GM21723 (cell line): ENCODE results near the gene TP73.

ENCODE experiments used
- ATAC-seq: cut with Tn5 transposase; IDR thresholded peaks from one replicate; pipeline ENCODE4 v1.9.1; 2021; ENCODE audit warnings: mild to moderate bottlenecking, moderate library complexity; ENCODE audit not compliant: unreplicated experiment

The TP73 gene

DNA sequence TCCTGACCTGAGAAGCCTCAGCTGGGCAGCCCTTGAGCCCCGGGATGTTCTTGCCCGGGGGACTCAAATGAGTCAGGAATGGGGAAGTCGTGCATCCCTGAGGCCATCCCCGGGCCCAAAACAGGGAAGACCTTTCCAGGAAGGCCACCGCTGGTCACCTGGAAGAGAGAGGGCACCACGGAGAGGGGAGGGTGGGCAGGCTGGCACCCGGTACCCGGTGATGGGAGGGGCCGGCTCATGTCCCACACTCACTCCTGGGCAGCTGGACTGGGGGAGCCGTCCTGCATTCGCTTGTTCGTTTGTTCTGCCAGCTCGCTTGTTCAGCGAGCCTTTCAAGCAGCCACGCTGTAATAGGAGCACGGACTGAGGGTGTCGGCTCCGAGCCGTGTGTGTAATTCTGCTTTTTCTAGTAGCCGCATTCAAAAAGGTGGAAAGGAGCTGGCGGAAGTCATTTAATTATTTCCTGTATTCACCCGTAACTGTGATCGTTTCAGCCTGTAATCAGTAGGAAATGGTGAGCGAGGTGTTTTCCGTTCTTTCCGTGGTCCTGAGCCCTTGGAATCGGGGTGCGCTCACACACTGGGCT lies 51.6 kb downstream of the TP73 start:
- ATAC-seq = no peak

DNA sequence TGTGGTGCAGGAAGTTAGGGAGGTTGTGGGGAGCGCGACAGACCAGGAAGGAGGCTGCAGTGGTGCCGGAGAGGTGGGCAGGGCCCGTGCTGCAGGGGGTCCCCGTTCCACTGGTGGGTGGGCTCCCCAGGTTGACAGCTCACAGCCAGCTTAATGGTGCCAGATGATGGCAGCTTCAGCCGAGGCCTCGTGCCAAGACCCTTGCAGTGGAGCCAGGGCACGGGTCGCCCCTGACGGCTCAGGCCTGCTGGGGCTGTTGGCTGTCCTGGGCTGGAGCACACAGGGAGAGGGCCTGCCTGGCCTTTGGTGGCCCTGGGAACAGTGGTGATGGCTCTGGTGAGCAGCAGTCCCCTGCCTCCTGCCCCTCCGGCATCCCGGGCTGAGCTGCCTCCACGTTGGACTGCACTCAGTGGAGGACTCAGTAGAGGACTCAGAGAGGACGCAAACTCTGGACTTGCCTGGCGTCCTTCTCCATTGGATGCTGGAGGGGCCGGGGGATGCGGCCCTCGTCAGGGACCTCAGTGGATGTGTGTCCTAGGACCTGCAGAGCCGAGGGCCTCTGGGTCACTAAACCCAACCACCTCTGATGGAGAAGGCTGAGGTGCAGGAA lies 53.1 kb downstream of the TP73 start:
- no peak for ATAC-seq

DNA sequence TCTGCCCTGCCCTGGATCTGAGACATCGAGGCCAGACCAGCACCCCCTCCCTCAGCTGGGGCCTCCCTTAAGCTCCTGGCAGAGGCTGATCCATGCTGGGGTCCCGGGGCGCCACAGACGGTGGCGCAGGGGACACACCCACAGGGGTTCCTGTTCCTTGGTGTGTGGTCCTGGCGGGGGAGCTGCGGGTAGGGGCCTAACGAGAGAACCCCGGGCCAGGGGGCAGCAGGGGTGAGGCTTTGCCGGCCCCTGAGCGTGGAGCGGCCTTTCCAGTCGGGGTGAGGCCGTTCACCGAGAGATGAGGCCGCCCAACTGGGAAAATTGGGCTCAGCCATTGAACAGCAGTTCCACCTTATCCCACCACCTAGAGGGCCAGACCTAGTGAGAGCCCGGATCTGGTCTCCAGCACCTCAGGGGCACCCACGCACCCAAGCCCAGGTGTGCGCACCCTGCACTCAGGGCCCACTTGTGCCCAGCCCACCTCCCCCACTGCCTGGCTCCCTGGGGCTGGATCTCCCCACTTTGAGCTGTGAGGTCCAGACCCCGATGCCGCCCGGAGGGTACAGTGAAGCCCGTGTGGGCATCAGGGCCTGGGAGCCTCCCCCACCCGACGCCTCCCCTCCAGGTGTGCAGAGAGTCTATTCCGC lies 54.5 kb downstream of the TP73 start:
- no peak for ATAC-seq

DNA sequence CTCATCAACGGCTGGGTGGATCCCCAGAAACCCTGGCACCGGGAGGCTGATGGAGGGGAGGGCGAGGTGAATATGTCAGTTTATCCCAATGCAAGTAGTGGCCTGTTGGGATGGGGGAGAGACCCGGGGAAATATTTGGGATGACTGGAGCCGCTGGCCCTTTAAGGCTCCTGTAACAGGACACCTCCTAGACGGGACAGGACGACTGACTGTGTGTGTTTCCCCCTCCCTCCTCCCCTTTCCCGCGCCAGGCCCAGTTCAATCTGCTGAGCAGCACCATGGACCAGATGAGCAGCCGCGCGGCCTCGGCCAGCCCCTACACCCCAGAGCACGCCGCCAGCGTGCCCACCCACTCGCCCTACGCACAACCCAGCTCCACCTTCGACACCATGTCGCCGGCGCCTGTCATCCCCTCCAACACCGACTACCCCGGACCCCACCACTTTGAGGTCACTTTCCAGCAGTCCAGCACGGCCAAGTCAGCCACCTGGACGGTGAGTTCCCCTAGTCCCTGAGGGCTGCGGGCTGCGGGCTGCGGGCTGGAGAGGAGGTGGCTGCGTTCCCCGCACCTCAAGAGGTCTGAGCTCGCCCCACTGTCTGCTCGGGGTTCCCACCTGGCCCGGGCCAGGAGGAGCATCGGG lies 55.1 kb downstream of the TP73 start:
- ATAC-seq = no peak

DNA sequence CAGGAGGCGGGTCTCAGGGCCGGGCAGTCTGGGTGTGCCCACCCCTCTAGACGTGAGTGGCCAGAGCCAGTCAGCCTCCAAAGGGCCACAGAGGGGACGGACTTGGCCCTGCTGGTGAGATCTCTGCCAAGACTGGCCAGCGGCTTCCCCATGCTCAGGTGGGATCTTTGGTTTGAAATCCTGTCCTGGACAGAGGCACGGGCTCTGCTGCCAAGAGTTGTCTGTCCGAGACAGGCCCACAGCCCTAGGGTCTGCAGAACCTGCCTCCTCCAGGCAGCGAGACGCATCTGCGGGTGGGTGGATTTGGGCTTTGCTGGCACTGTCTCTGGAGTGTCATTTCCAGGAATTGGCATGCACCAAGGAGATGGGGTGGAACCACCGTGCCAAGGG lies 55.6 kb downstream of the TP73 start:
- ATAC-seq = no peak

DNA sequence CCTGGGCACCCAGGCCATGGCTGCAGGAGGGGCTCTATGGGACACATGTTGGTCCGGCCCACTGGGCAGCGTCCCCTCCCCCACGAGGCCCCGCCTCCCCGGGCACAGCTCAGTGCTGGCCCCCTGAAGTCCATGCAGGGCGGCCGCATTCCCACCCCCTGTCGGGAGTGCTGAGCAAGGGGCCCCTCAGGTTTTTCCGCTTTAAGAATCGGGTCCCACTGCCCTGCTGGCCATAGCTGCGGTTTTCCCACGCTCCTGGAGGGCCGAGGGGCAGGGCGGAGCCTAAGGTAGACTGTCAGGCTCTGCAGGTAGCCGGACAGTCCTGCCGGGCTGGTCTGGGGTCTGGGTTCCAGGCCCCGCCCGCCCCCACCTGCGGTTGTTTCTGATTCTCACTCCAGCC lies 56.5 kb downstream of the TP73 start:
- ATAC-seq = no peak

DNA sequence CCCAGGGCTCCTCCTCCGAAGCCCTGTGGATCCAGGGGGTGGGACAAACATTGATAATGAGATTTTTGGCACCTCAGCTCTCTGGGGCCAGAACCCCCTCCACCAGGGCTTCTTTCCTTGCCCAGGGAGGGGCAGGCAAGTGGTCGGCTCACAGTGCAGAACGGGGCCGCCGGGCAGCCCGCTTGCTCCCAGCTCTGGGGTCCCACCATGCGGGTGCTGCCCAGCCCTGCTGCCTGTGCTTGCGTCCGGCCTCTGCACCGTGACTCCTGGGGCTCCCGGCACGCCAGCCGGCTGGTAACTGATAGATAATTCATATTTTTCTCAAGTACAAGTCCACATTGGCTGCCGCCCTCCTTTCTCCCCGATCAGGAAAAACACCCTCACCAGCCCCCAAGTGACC lies 57.9 kb downstream of the TP73 start:
- no peak for ATAC-seq

DNA sequence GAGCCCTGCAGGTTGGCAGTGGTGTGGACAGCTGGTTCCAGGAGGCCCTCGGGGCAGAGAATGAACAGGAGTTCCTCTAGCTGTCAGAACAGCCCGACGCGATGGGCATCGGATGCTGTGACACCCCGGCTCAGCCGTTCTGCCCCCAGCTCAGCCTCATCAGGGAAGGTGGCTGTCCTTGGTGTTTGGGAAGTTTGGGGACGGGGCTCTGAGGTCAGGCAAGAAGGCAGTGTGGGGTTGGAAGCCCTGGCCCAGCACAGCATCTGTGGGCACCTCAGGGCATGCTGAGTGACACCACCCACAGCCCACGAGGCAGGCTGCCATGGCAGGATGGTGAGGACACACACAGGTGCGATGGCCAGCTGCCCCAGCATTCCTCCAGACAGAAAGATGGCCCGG lies 59.1 kb downstream of the TP73 start:
- ATAC-seq = no peak

DNA sequence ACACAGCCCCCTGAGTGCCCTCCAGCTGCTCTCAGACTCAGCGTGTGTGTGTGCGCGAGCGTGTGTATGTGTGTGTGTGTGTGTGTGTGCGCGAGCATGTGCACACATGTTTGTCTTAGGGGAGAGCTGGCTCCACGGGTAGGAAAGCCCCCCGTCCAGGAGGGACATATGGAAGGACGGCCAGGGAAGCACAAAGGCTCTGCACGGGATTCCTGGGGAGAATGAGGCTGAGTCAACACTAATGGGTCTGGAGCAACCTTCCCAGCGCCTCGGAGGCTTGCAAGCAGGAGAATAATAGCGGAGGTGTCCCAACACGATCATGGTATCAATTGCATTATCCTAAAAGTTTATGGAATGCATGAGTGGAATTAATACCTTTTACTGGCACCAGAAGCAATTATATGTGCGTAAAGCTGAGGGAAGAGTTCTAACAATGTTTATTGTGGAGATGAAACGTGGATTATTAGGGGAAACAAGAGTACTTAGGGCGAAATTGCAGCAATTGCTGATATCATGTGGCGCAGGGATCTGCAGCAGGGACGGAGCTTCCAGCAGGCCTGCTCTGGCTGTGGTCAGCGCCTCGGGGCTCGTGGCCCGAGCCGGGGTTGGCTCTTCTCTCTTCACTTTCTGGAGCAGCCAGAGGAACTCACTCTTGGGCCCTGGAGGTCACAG lies 59.6 kb downstream of the TP73 start:
- ATAC-seq = no peak

DNA sequence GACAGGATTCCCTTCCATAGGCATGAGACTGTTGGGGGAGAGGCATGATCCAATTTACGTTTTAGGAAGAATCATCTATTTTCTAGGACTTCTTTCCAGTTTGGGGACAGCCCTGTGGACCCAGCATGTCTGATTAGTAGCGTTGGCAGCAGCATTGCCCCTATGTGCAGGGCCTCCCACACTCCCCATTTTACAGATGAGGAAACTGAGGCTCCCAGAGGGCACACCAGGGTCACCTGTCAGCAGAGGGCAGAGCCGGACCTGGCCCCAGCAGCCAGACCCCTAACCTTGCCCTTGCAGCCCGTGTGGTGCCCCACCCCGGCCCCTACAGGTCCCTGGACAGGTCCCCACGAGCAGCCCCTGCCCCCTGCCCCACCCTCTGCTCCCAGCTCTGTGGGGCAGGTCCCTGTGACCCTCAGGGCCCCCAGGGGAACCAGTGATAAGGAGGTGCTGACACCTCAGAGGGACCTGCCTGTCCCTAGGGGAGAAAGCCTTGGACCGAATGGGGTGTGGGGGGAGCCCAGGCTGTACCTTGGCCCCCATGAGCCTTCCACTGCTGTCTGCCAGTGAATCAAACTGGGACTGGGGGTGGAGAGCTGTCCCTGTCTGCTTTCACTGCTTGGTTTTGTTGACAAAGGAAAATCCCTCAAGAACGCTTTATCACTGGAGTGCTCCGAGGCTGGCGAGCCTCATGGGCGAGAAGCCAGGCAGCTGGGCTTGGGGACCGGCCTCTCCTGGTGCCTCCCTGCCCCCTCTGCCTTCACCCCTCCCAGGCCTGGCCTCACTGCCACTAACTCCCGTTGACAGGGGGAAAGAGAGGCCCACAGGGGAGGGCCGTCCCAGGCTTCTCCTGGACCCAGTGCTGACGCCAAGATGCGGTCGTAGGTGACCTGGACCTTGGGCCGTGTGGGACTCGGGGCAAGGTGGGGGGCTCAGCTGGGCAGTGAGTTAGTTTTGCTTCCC lies 60.5 kb downstream of the TP73 start:
- ATAC-seq = no peak

DNA sequence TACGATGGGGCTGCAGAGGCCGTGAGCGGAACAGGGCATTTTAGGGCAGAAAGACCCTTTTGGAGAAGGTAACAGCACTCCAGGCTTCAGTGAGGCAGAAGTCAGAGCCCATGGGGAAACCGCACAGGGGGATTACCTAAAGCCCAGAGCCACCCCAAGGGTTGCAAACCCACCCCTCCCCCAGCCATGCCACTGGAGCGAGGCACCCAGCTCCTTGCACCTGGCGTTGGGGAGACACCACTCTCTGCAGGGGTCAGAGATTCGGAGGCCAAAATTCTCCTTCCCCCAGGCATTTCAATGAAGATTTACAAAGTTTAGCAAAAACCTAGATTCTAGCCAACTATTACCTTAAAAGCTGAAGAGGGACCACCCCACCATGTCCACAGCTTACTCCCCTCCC lies 61.5 kb downstream of the TP73 start:
- ATAC-seq = no peak

DNA sequence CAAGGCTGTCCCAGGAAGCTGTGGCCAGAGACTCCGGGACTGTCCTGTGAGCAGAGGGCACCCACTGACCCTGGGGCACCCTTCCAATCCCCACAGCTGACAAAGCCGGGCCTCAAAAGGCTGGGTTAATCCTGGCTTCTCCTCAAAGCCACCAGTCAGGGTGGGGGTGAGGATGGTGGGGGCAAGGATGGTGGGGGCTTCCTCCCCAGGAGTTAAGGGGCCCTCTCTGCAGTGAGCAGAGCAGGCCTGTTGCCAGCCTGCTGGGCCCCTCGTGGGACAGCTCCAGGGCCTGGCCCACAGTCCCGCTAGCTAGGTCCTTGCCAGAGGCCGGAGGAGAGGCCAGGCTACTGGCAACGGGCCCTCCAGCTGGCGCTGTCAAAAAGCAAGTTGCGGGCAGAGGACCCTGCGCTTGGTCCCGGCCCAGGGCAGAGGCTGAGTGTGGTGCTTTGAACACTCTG lies 62.0 kb downstream of the TP73 start:
- ATAC-seq = no peak

DNA sequence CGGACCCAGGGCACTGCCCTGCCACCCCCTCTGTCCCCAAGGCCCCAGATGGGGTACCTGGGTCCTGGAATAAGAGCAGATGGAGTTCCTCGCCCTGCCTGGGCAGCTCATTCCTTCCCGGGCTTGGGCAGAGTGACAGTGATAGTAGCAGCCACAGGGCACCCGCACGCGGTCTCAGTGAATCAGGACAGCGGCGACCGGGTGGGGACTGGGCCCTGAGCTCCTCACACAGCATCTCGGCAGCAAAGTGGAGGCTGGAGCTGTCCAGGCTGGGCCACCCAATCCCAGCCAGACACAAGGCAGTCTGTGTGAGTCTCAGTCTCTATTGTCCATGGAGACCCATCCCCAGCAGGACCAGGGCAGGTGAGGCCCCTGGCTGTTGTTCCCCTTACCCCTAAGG lies 62.5 kb downstream of the TP73 start:
- no peak for ATAC-seq

DNA sequence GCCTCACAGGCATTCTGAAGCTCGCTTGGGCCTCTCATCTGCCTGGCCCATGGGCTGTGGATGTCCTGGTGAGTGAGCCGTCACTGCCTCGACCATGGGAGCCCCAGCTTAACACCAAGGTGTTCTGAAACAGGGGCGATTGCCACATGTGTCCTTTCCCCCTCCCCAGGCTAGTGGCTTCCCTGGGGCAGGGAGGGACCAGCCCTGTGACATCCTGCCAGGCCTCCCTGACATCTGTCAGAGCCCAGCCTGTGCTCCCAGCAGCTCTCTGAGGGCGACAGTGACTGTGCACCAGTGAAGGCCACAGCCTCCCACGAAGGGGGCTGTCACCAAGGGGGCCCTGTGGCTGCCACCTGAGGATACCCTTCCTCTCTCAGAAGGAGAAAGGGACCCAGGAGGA lies 64.0 kb downstream of the TP73 start:
- ATAC-seq = no peak

DNA sequence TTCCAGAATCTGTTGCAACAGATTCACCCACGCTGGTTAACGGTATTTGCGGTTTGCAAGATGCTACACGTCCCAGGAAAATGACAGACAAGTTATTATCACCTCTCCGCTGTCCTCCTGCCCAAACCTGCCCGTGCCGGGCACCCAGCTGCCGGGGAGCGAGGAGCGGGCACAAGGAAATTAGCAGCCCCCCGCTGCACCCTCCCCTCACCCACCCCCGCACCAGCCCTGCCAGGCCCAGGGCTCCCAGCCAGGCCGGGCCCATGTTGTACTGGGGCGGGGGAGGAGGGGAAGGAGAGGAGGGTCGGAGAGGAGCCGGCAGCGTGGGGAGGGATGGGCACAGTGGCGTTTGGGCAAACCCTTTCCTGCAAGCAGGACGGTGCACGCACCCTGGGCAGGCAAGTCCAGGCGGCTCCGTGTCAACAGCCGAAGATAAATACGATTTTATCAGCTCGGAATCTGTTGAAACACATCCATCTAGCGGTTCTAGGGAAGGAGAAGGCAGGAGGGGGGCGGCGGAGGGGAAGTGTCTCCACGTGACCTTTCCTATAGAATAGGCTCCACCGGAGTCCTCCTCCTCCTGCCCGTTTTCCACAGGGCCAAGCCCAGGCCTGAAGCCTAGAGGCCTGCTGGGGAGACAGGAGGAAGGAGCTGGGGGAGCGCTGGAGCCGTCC lies 64.9 kb downstream of the TP73 start:
- ATAC-seq = no peak

DNA sequence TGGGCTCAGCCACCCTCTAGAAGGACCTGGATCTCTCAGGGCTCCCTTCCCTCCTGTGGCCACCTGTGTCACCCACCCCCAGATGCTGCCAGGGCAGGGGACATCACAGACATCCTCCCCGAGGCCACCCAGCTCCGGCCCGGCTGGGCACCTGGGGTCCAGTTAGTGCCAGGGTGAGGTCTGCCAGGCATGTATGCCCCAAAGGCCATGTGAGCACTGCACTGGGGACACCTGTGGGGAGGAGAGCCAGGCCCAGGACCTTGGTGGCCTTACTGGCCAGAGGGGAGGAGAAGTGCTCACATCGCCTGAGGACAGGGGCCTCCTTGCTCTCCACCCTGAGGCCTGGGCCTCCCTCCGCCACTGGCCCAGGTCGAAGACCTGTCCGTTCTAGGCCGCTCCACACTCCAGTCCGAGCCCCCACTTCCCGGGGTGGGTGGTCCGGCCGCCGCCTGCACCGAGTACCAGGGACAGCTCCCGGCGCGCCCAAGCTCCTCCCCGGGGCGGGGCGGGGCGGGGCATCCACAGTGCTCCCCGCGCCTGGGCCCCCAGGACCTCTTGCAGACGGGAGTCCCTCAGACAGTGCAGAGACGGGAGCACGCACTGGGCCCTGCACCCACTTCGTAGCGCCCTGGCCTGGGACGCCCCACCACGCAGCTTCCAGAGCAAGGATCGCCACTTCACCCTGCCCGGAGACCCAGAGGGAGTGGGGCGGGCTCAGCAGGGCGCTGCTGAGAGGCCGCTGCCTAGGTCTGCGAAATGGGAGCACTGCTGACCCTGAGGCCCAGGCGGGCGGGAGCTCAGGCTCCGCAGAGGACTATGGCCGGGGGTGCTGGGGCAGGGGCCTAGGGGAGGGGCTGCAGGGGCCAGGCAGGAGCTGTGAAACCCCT lies 65.6 kb downstream of the TP73 start:
- no peak for ATAC-seq

DNA sequence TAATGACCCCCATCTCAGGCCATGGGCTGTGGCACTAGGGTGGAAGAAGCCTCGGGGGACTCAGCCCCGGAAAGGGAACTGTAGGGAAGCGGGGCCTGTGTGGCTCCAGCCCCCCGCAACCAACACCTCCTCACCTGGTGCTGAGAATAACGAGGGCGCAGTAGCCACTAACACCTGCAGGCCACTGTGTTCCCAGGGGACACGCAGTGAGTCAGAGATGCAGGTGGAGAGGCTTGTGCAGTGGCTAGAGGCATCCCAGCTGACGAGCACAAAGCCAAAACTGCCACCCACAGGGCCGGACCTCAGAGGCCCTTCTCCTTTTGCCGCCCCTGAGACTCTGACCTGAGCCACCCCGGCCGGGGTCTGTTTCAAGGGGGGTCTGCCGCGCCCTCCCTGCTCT lies 66.4 kb downstream of the TP73 start:
- ATAC-seq = no peak

DNA sequence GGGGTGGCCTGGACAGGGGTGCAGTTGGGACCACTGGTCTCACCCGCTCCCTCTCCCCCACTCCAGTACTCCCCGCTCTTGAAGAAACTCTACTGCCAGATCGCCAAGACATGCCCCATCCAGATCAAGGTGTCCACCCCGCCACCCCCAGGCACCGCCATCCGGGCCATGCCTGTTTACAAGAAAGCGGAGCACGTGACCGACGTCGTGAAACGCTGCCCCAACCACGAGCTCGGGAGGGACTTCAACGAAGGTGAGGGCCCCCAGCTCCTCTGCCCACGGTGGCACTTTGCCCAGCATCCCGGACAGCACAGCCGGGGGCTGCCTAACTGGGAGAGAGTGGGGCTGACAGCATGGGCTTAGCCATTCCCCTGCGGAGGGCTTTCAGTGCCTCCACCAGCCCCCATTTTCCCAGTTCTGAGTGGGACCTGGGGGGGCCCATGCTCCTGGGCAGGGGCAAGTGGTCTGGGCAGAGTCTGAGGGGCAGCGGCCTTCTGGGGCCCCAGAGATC lies 69.7 kb downstream of the TP73 start:
- ATAC-seq = no peak

DNA sequence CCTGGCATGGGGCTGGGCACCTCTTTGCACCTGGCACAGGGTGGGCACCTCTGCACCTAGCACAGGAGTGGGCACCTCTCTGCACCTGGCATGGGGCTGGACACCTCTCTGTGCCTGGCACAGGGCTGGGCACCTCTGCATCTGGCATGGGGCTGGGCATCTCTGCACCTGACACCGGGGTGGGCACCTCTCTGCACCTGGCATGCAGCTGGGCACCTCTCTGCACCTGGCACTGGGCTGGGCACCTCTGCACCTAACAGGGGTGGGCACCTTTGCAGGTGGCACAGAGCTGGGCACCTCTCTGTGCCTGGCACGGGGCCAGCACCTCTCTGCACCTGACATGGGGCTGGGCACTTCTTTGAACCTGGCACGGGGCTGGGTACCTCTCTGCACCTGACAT lies 70.5 kb downstream of the TP73 start:
- ATAC-seq = no peak
